SU-DHL-6 (cell line): ENCODE data around the gene CCDC85C.

Experiments used
- EZH2phosphoT487 ChIP-seq: fragments of 200-600 bp; sonication (generic), shearing (Covaris generic); conservative IDR thresholded peaks from 2 replicates; pipeline ENCODE4 v1.6.1; 2018; ENCODE audit warnings: mild to moderate bottlenecking, antibody characterized with exemption, low read length, moderate library complexity, mixed read lengths
- TF ChIP-seq, protein P1 (sequence below): fragments of 200-600 bp; sonication (generic); IDR thresholded peaks from one replicate; pipeline ENCODE4 v1.5.1; 2017; ENCODE audit warnings: antibody characterized with exemption, mild to moderate bottlenecking, low read length, moderate library complexity; ENCODE audit not compliant: insufficient read depth, poor library complexity, severe bottlenecking

GRCh38 chr14:99602054-99602787 lies 1.8 kb downstream of the CCDC85C start:
- TF ChIP-seq, protein P1, sequence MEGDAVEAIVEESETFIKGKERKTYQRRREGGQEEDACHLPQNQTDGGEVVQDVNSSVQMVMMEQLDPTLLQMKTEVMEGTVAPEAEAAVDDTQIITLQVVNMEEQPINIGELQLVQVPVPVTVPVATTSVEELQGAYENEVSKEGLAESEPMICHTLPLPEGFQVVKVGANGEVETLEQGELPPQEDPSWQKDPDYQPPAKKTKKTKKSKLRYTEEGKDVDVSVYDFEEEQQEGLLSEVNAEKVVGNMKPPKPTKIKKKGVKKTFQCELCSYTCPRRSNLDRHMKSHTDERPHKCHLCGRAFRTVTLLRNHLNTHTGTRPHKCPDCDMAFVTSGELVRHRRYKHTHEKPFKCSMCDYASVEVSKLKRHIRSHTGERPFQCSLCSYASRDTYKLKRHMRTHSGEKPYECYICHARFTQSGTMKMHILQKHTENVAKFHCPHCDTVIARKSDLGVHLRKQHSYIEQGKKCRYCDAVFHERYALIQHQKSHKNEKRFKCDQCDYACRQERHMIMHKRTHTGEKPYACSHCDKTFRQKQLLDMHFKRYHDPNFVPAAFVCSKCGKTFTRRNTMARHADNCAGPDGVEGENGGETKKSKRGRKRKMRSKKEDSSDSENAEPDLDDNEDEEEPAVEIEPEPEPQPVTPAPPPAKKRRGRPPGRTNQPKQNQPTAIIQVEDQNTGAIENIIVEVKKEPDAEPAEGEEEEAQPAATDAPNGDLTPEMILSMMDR, result no peak
- TF ChIP-seq EZH2phosphoT487, result no peak
